Glutamatergic neuron (in vitro differentiated cells): ENCODE results near the gene LSM12. TPM values are rescaled to one million over a fixed set of nuclear protein-coding genes. Genes with fewer than 3 reads are reported as not detected.
A peak's percentile ranks its signal among the peaks of the same experiment; 100 is the strongest.

Experiments
- DNase-seq: peaks from one replicate; pipeline ENCODE4 v3.0.0; 2022
- H3K27ac Mint-ChIP-seq: one replicate; pipeline ENCODE4 v1.8.0; 2020; ENCODE audit warnings: mild to moderate bottlenecking, mixed read lengths, inconsistent platforms; ENCODE audit not compliant: unreplicated experiment
- H3K27me3 Mint-ChIP-seq: one replicate; pipeline ENCODE4 v1.8.0; 2020; ENCODE audit warnings: mild to moderate bottlenecking, moderate library complexity, mixed read lengths, inconsistent platforms; ENCODE audit not compliant: unreplicated experiment
- H3K36me3 Mint-ChIP-seq: one replicate; pipeline ENCODE4 v1.8.0; 2020; ENCODE audit warnings: mild to moderate bottlenecking, mixed read lengths, inconsistent platforms; ENCODE audit not compliant: unreplicated experiment
- H3K4me1 Mint-ChIP-seq: one replicate; pipeline ENCODE4 v1.8.0; 2020; ENCODE audit warnings: mild to moderate bottlenecking, low read depth, mixed read lengths, inconsistent platforms; ENCODE audit not compliant: unreplicated experiment
- H3K4me3 Mint-ChIP-seq: one replicate; pipeline ENCODE4 v1.8.0; 2020; ENCODE audit warnings: mild to moderate bottlenecking, mixed read lengths, inconsistent platforms; ENCODE audit not compliant: unreplicated experiment
- H3K9me3 Mint-ChIP-seq: one replicate; pipeline ENCODE4 v1.8.0; 2020; ENCODE audit warnings: mild to moderate bottlenecking, moderate library complexity, mixed read lengths, inconsistent platforms; ENCODE audit not compliant: unreplicated experiment
- CTCF ChIP-seq: fragments of 200-600 bp; sonication (generic); IDR thresholded peaks from one replicate; pipeline ENCODE4 v1.5.0; 2021; ENCODE audit not compliant: partially characterized antibody, unreplicated experiment
- total RNA-seq: library from RNA; stranded (reverse); fragmentation: NEBNext Ultra II Directional; extraction: Animal tissue kit (Norgen Biotek cat#: 25700); gene quantifications from one replicate; pipeline ENCODE4 v1.2.1, GENCODE V29; 2021; ENCODE audit not compliant: unreplicated experiment

LSM12 gene
- total RNA-seq, 1 donor from 2014 or later, result 57.9 TPM

- Mint-ChIP-seq H3K4me3 (no peak overlapping the region), H3K4me1 (peaks cover 12% of the 10 kb centered on the region), H3K9me3 (peaks cover 15% of the 10 kb centered on the region), H3K27ac (peak overlapping the region; percentile 38), H3K27me3 (peaks cover 11% of the 10 kb centered on the region), H3K36me3 (peaks cover 3% of the 10 kb centered on the region)
- DNase-seq, result peak; percentile 69
- TF ChIP-seq CTCF, result peak; percentile 60
Measured at GRCh38 chr17:44084131-44084538, 17.7 kb upstream of the LSM12 start.

DNA sequence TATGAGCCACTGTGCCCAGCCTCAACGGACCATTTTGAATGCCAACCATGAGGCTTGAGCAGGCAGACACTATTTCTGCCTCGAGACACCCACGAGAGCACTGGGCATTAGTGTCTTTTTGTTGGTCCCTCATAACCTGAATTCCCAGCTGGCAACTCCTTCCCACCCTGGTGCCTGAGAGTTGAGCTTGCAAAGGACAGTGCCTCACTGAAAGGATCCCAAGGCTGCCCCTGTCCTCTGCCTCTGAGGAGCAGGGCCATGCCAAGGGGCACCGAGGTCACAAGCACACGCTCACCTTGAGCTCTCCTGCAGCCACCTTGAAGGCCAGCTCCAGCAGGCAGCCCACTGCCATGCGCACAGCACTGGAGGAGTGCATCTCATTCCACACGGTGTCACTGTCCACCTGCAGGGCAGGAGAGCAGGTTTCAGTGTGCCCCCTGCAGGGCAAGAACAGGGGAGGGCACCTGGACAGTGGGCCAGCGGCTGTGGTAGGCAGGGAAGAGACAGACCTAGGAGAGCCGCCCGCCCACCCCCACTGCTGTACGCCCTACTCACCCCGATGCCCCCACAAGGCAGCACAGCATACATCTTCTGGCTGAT, 16.9 kb upstream of the LSM12 start:
- Mint-ChIP-seq H3K9me3 (peaks cover 18% of the 10 kb centered on the region), H3K27ac (peak overlapping the region; percentile 17), H3K4me1 (peaks cover 9% of the 10 kb centered on the region), H3K36me3 (no peaks in the 10 kb centered on the region), H3K27me3 (peaks cover 8% of the 10 kb centered on the region), H3K4me3 (no peak overlapping the region)
- no peak for TF ChIP-seq CTCF
- no peak for DNase-seq

GRCh38 chr17:44082256-44082927, 15.9 kb upstream of the LSM12 start:
- H3K27ac Mint-ChIP-seq, result peak overlapping the region; percentile 55
- H3K36me3 Mint-ChIP-seq, result no peaks in the 10 kb centered on the region
- H3K4me1 Mint-ChIP-seq, result peaks cover 7% of the 10 kb centered on the region
- peaks cover 8% of the 10 kb centered on the region for H3K27me3 Mint-ChIP-seq
- H3K9me3 Mint-ChIP-seq, result peaks cover 18% of the 10 kb centered on the region
- H3K4me3 Mint-ChIP-seq, result no peak overlapping the region
- no peak for DNase-seq
- TF ChIP-seq CTCF, result no peak

GRCh38 chr17:44081681-44082080, 15.2 kb upstream of the LSM12 start:
- no peaks in the 10 kb centered on the region for H3K36me3 Mint-ChIP-seq
- no peak overlapping the region for H3K27ac Mint-ChIP-seq
- peaks cover 4% of the 10 kb centered on the region for H3K4me1 Mint-ChIP-seq
- DNase-seq, result no peak
- peaks cover 18% of the 10 kb centered on the region for H3K9me3 Mint-ChIP-seq
- H3K27me3 Mint-ChIP-seq, result peaks cover 8% of the 10 kb centered on the region
- no peak for TF ChIP-seq CTCF
- no peak overlapping the region for H3K4me3 Mint-ChIP-seq
